Caco-2 (cell line): ENCODE measurements around the gene PPARD. TPM values are rescaled to one million over a fixed set of nuclear protein-coding genes. Genes with fewer than 3 reads are reported as not detected.

Experiments
- BruUV-seq: library from RNA; stranded (reverse); fragments of 400-500 nt; replicated peaks from 2 replicates; lab custom pipeline; 2021; lab: Mats Ljungman, UMichigan
- CTCF ChIA-PET: fragments of 300-600 bp; sonication (Branson Sonifier 250); formaldehyde crosslinking; loops from one replicate; lab custom pipeline; 2022; ENCODE audit warnings: antibody characterized with exemption; lab: Charles Lee
- POLR2A ChIA-PET: fragments of 300-600 bp; sonication (Branson Sonifier 250); formaldehyde crosslinking; loops from one replicate; lab custom pipeline; 2022; ENCODE audit warnings: antibody characterized with exemption; lab: Charles Lee
- DNase-seq, 2 experiments: peaks; one replicate each; pipeline versions ENCODE4 v3.0.0 to v3.0.0-alpha.2; 2020 to 2022
- H3K27me3 ChIP-seq: replicated peaks from 2 replicates; pipeline ENCODE4 v1.6.0; 2011; ENCODE audit warnings: low read length; ENCODE audit not compliant: control insufficient read depth, insufficient read depth
- H3K36me3 ChIP-seq: 2 replicates; pipeline ENCODE4 v1.5.1; 2011; ENCODE audit warnings: low read length; ENCODE audit not compliant: control insufficient read depth, insufficient read depth
- H3K4me1 ChIP-seq: fragments of 250-450 bp; sonication (Bioruptor Pico); 2 replicates; pipeline ENCODE4 v1.5.1; 2020; ENCODE audit warnings: mild to moderate bottlenecking
- H3K4me3 ChIP-seq: 2 replicates; pipeline ENCODE4 v1.5.1; 2011; ENCODE audit warnings: low read depth, mild to moderate bottlenecking, control low read depth, low read length
- H3K9me3 ChIP-seq: fragments of 250-450 bp; sonication (Bioruptor Pico); 2 replicates; pipeline ENCODE4 v1.5.1; 2020; ENCODE audit warnings: mild to moderate bottlenecking, moderate library complexity
- H3K27ac Mint-ChIP-seq: one replicate; pipeline ENCODE4 v1.8.0; 2022; ENCODE audit warnings: mixed read lengths; ENCODE audit not compliant: unreplicated experiment
- H3K27me3 Mint-ChIP-seq: one replicate; pipeline ENCODE4 v1.8.0; 2022; ENCODE audit warnings: mixed read lengths; ENCODE audit not compliant: insufficient read depth, unreplicated experiment
- H3K36me3 Mint-ChIP-seq: one replicate; pipeline ENCODE4 v1.8.0; 2022; ENCODE audit warnings: mild to moderate bottlenecking, mixed read lengths; ENCODE audit not compliant: insufficient read depth, unreplicated experiment
- H3K4me1 Mint-ChIP-seq: one replicate; pipeline ENCODE4 v1.8.0; 2022; ENCODE audit warnings: low read depth, mixed read lengths; ENCODE audit not compliant: unreplicated experiment
- H3K4me3 Mint-ChIP-seq: one replicate; pipeline ENCODE4 v1.8.0; 2022; ENCODE audit warnings: mild to moderate bottlenecking, moderate library complexity, mixed read lengths; ENCODE audit not compliant: unreplicated experiment
- H3K9me3 Mint-ChIP-seq: one replicate; pipeline ENCODE4 v1.8.0; 2022; ENCODE audit warnings: mixed read lengths; ENCODE audit not compliant: unreplicated experiment
- intact Hi-C: fragments of 100-400 bp; cut with micrococcal nuclease; formaldehyde crosslinking; loops from one replicate; pipeline ENCODE4 v1.10.0; 2022; ENCODE audit not compliant: unreplicated experiment
- total RNA-seq: library from RNA; stranded (reverse); gene quantifications from 2 replicates; pipeline ENCODE4 v1.2.3, GENCODE V29; 2022
- TF ChIP-seq, protein P1 (sequence below), 2 experiments: fragments of 200-600 bp in 1 of 2; IDR thresholded peaks; 1 replicate in 1 of 2; 2 replicates in 1 of 2; pipeline versions ENCODE4 v1.5.1 to v1.8.0; 2011 to 2022; ENCODE audit warnings: antibody characterized with exemption in 1 of 2, control low read depth in 1 of 2, inconsistent platforms in 1 of 2, low read depth in 1 of 2, low read length in 1 of 2, mild to moderate bottlenecking in 1 of 2, moderate library complexity in 1 of 2; ENCODE audit not compliant: insufficient read depth in 1 of 2, severe bottlenecking in 1 of 2, unreplicated experiment in 1 of 2

The PPARD gene
- total RNA-seq, 1 experiment from 2014 or later, result 11.3 TPM

- no peak for DNase-seq
- H3K9me3 ChIP-seq, result no peaks in the 10 kb centered on the region
- no peaks in the 10 kb centered on the region; the same call in 1 of the 2 replicates for H3K36me3 ChIP-seq
- peaks cover 12% of the 10 kb centered on the region for H3K36me3 Mint-ChIP-seq
- BruUV-seq, result no TSS peak
- H3K27me3 ChIP-seq, result no peaks in the 10 kb centered on the region
- TF ChIP-seq, protein P1, sequence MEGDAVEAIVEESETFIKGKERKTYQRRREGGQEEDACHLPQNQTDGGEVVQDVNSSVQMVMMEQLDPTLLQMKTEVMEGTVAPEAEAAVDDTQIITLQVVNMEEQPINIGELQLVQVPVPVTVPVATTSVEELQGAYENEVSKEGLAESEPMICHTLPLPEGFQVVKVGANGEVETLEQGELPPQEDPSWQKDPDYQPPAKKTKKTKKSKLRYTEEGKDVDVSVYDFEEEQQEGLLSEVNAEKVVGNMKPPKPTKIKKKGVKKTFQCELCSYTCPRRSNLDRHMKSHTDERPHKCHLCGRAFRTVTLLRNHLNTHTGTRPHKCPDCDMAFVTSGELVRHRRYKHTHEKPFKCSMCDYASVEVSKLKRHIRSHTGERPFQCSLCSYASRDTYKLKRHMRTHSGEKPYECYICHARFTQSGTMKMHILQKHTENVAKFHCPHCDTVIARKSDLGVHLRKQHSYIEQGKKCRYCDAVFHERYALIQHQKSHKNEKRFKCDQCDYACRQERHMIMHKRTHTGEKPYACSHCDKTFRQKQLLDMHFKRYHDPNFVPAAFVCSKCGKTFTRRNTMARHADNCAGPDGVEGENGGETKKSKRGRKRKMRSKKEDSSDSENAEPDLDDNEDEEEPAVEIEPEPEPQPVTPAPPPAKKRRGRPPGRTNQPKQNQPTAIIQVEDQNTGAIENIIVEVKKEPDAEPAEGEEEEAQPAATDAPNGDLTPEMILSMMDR (IDR thresholded peaks at IDR 0.05; ENCODE audit: insufficient read depth in 1 of 2, low read depth in 1 of 2, low read length in 1 of 2, severe bottlenecking in 1 of 2, unreplicated experiment in 1 of 2), result no peak
- H3K9me3 Mint-ChIP-seq, result no peaks in the 10 kb centered on the region
- peaks cover 15% of the 10 kb centered on the region for H3K4me1 Mint-ChIP-seq
- intact Hi-C loops, result no loop called here
- no peak overlapping the region for H3K4me3 ChIP-seq
- ChIA-PET CTCF (interaction anchor here (1.6 kb wide), 1 partner anchor 29 kb away, joined by 10 read pairs; no protein-coding TSS in a partner anchor), POLR2A (interaction anchor here (0.6 kb wide), 1 partner anchor 29 kb away, joined by 3 read pairs; no protein-coding TSS in a partner anchor)
- no peak overlapping the region for H3K27ac Mint-ChIP-seq
- H3K27me3 Mint-ChIP-seq, result no peaks in the 10 kb centered on the region
- no peak overlapping the region for H3K4me3 Mint-ChIP-seq
- H3K4me1 ChIP-seq, result peaks cover 5% of the 10 kb centered on the region
Measured at GRCh38 chr6:35419961-35420360, 77.6 kb downstream of the PPARD start.

DNA sequence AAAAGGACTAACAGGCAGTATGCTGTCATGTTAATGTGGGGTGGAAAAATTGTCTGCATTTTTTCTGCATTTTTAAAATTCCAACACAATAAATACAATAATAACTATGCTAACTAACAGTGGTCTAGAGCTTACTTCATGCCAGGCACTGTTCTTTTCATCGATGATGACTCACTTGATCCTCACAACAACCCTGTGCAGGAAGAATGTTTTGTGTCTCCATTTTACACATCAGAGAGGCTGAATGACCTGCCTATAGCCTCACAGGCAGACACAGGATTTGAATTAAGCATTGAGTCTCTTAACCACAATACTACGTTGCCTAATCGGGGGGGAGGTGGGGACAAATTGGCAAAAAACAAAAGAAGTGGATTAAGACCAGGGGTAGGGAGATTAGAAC lies 82.9 kb downstream of the PPARD start:
- Mint-ChIP-seq H3K27me3 (no peaks in the 10 kb centered on the region), H3K4me3 (no peak overlapping the region), H3K9me3 (peaks cover 10% of the 10 kb centered on the region), H3K36me3 (peaks cover 4% of the 10 kb centered on the region), H3K4me1 (no peaks in the 10 kb centered on the region), H3K27ac (no peak overlapping the region)
- intact Hi-C loops, result no loop called here
- TF ChIP-seq, protein P1 (IDR thresholded peaks at IDR 0.05; ENCODE audit: insufficient read depth in 1 of 2, low read depth in 1 of 2, low read length in 1 of 2, severe bottlenecking in 1 of 2, unreplicated experiment in 1 of 2), result no peak
- Histone ChIP-seq H3K9me3 (no peaks in the 10 kb centered on the region), H3K36me3 (no peaks in the 10 kb centered on the region), H3K4me3 (no peak overlapping the region), H3K27me3 (no peaks in the 10 kb centered on the region), H3K4me1 (no peaks in the 10 kb centered on the region; the same call in 1 of the 2 replicates)
- POLR2A ChIA-PET, result no interaction called here
- BruUV-seq, result no TSS peak
- no peak for DNase-seq
- CTCF ChIA-PET, result no interaction called here

GRCh38 chr6:35426074-35426473 lies 83.7 kb downstream of the PPARD start:
- H3K4me1 Mint-ChIP-seq, result no peaks in the 10 kb centered on the region
- H3K36me3 Mint-ChIP-seq, result peaks cover 4% of the 10 kb centered on the region
- Histone ChIP-seq H3K27me3 (no peaks in the 10 kb centered on the region), H3K4me3 (no peak overlapping the region), H3K4me1 (no peaks in the 10 kb centered on the region; the same call in 1 of the 2 replicates), H3K36me3 (no peaks in the 10 kb centered on the region), H3K9me3 (no peaks in the 10 kb centered on the region)
- TF ChIP-seq, protein P1 (IDR thresholded peaks at IDR 0.05; ENCODE audit: insufficient read depth in 1 of 2, low read depth in 1 of 2, low read length in 1 of 2, severe bottlenecking in 1 of 2, unreplicated experiment in 1 of 2), result no peak
- no peak overlapping the region for H3K27ac Mint-ChIP-seq
- peaks cover 10% of the 10 kb centered on the region for H3K9me3 Mint-ChIP-seq
- intact Hi-C loops, result no loop called here
- POLR2A ChIA-PET, result no interaction called here
- no peak for DNase-seq
- no peak overlapping the region for H3K4me3 Mint-ChIP-seq
- CTCF ChIA-PET, result no interaction called here
- no TSS peak for BruUV-seq
- H3K27me3 Mint-ChIP-seq, result no peaks in the 10 kb centered on the region
